NCI-H748 treated with DMSO at 0.1 percent for 48 hours (cell line): ENCODE data around the gene ERICH6B.

Experiments used
- DNase-seq: peaks from one replicate; lab custom pipeline; 2025; lab: John Stamatoyannopoulos, UW

Gene ERICH6B

GRCh38 chr13:45601680-45602079 lies 13.9 kb downstream of the ERICH6B start:
- DNase-seq: no peak

GRCh38 chr13:45598597-45598996 lies 16.9 kb downstream of the ERICH6B start:
- DNase-seq: no peak

GRCh38 chr13:45596800-45597475 lies 18.6 kb downstream of the ERICH6B start:
- no peak for DNase-seq

GRCh38 chr13:45595965-45596364 lies 19.6 kb downstream of the ERICH6B start:
- DNase-seq: no peak

- DNase-seq: no peak
Observed at GRCh38 chr13:45594764-45595163, 20.8 kb downstream of the ERICH6B start.

GRCh38 chr13:45594227-45594626 lies 21.3 kb downstream of the ERICH6B start:
- no peak for DNase-seq

GRCh38 chr13:45592758-45593157 lies 22.8 kb downstream of the ERICH6B start:
- DNase-seq: no peak

- DNase-seq: no peak
Observed at GRCh38 chr13:45590066-45590465, 25.5 kb downstream of the ERICH6B start.

GRCh38 chr13:45587897-45588296 lies 27.6 kb downstream of the ERICH6B start:
- DNase-seq: no peak

GRCh38 chr13:45584816-45585215 lies 30.7 kb downstream of the ERICH6B start:
- no peak for DNase-seq

GRCh38 chr13:45582408-45583076 lies 33.0 kb downstream of the ERICH6B start:
- DNase-seq: no peak

- no peak for DNase-seq
Observed at GRCh38 chr13:45576466-45576865, 39.1 kb downstream of the ERICH6B start.

- DNase-seq: no peak
Observed at GRCh38 chr13:45575830-45576180, 39.7 kb downstream of the ERICH6B start.

- no peak for DNase-seq
Observed at GRCh38 chr13:45575146-45575829, 40.3 kb downstream of the ERICH6B start.

- DNase-seq: no peak
Observed at GRCh38 chr13:45565331-45565730, 50.2 kb downstream of the ERICH6B start.

- DNase-seq: no peak
Observed at GRCh38 chr13:45564133-45564776, 51.3 kb downstream of the ERICH6B start.

- no peak for DNase-seq
Observed at GRCh38 chr13:45554604-45555109, 60.9 kb downstream of the ERICH6B start.

- no peak for DNase-seq
Observed at GRCh38 chr13:45548281-45548680, 67.3 kb downstream of the ERICH6B start.

- no peak for DNase-seq
Observed at GRCh38 chr13:45546410-45546765, 69.2 kb downstream of the ERICH6B start.

- no peak for DNase-seq
Observed at GRCh38 chr13:45545686-45546409, 69.7 kb downstream of the ERICH6B start.

- no peak for DNase-seq
Observed at GRCh38 chr13:45544520-45544919, 71.0 kb downstream of the ERICH6B start.

GRCh38 chr13:45542878-45543277 lies 72.7 kb downstream of the ERICH6B start:
- DNase-seq: no peak
